ENCODE results near the gene SDCBP2. TPM values are rescaled to one million over a fixed set of nuclear protein-coding genes. Genes with fewer than 3 reads are reported as not detected.

The SDCBP2 gene
- total RNA-seq, 4 donors from 2014 or later = 18.0 to 37.6 (median 34.7) TPM

DNA sequence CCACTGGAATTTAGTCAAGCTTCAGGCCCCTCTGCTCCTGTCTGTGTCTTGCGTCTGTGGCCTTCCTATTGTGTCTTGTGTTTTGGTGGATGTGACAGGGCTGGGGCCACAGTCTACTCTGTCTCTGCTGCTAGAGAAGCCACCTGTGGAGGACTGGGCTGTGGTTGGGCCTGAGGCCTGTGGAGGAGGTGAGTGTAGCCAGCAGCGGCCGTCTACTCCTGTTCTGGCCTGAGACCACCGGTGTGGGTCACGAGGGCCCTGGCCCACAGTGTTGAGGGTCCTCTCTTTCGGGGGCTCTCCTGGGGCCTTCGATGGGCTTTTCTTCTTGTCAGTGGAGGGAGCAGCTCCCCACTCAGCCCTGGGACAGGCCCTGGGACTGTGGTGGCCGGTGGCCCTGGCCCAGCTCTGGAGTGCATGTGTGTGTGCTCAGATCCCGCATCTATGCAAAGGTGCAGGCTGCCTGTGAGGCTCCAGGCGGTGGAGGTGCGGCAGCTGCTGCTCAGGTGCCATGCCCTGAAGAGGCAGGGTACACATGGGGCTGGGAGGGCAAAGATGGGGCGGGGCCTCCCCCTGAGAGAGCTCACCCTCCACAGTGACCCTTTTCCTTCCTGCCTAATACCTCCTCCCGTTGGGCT, 20.8 kb downstream of the SDCBP2 start:
- intact Hi-C loops (cut with DNase I) = no loop called here
- WGBS, 2 donors = 67 to 94% methylated on average over 2 to 9 of the region's 13 CpGs

DNA sequence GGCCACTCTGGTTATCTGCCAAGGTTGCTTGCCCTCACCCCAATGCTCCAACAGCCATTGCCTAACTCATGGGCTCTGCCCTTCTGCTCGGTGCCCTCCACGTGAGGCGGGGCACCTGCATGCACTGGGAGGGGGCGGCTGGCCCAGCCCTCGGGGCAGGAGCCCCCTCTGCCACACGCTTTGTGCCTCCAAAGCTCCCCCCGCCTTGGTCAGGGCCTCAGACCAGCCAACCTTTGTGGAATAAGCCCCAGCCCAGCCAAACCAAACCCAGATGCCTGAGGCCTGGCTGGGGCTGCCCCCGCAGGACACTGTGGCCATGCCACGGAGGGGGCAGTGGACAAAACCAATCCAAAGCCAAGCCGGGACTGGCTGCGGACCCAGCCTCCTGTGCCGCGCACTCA, 21.4 kb downstream of the SDCBP2 start:
- Histone ChIP-seq H3K27me3 (no peaks in the 10 kb centered on the region), H3K36me3 (peaks cover 0 to 5% of the 10 kb centered on the region in 2 donors), H3K4me3 (replicated peaks in 1 of 3) (no peak overlapping the region), H3K9me3 (no peaks in the 10 kb centered on the region), H3K27ac (no peak overlapping the region), H3K4me1 (peaks cover 9 to 16% of the 10 kb centered on the region in 2 donors)
- intact Hi-C loops (cut with DNase I) = no loop called here
- no peak for DNase-seq
- TF ChIP-seq POLR2A (IDR thresholded peaks at IDR 0.05) = no peak
- TF ChIP-seq, protein P1, sequence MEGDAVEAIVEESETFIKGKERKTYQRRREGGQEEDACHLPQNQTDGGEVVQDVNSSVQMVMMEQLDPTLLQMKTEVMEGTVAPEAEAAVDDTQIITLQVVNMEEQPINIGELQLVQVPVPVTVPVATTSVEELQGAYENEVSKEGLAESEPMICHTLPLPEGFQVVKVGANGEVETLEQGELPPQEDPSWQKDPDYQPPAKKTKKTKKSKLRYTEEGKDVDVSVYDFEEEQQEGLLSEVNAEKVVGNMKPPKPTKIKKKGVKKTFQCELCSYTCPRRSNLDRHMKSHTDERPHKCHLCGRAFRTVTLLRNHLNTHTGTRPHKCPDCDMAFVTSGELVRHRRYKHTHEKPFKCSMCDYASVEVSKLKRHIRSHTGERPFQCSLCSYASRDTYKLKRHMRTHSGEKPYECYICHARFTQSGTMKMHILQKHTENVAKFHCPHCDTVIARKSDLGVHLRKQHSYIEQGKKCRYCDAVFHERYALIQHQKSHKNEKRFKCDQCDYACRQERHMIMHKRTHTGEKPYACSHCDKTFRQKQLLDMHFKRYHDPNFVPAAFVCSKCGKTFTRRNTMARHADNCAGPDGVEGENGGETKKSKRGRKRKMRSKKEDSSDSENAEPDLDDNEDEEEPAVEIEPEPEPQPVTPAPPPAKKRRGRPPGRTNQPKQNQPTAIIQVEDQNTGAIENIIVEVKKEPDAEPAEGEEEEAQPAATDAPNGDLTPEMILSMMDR (IDR thresholded peaks at IDR 0.05) = no peak
- WGBS, 2 donors = 89 to 97% methylated on average over 6 to 12 of the region's 13 CpGs

More for the DNA sequence above, 20.8 kb downstream of the SDCBP2 start:
- Histone ChIP-seq H3K9me3 (no peaks in the 10 kb centered on the region), H3K36me3 (peaks cover 0 to 5% of the 10 kb centered on the region in 2 donors), H3K4me3 (replicated peaks in 1 of 3) (no peak overlapping the region), H3K27me3 (no peaks in the 10 kb centered on the region), H3K27ac (no peak overlapping the region), H3K4me1 (peaks cover 4 to 11% of the 10 kb centered on the region in 2 donors)
- no peak for DNase-seq
- TF ChIP-seq POLR2A (IDR thresholded peaks at IDR 0.05) = no peak
- TF ChIP-seq, protein P1 (IDR thresholded peaks at IDR 0.05) = no peak

DNA sequence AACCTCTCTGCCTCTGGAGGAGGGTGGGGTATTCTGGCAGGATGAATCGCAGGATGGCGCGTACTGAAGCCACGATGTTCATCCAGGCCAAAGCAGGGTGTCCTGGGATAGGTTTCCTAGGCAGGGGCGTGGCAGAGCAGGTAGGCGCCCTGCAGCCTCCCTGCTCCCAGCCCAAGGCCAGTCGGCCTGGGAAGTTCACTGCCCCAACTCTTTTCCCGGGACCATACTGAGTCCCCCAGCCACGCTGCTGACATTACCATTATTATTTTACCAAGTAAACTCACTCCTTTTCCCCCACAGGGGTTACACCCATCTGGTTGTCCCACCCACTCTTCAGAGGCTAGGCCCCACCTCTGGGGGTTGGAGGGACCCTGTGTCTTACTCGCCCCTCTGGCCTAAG, 21.8 kb downstream of the SDCBP2 start:
- WGBS, 2 donors = 95 to 97% methylated on average over 7 to 10 of the region's 10 CpGs
- Histone ChIP-seq H3K27me3 (no peaks in the 10 kb centered on the region), H3K36me3 (peaks cover 0 to 5% of the 10 kb centered on the region in 2 donors), H3K27ac (no peak overlapping the region), H3K4me3 (replicated peaks in 1 of 3) (no peak overlapping the region), H3K9me3 (no peaks in the 10 kb centered on the region), H3K4me1 (peaks cover 10 to 17% of the 10 kb centered on the region in 2 donors)
- TF ChIP-seq, protein P1 (IDR thresholded peaks at IDR 0.05) = no peak
- TF ChIP-seq POLR2A (IDR thresholded peaks at IDR 0.05) = no peak
- intact Hi-C loops (cut with DNase I) = no loop called here
- DNase-seq = no peak

DNA sequence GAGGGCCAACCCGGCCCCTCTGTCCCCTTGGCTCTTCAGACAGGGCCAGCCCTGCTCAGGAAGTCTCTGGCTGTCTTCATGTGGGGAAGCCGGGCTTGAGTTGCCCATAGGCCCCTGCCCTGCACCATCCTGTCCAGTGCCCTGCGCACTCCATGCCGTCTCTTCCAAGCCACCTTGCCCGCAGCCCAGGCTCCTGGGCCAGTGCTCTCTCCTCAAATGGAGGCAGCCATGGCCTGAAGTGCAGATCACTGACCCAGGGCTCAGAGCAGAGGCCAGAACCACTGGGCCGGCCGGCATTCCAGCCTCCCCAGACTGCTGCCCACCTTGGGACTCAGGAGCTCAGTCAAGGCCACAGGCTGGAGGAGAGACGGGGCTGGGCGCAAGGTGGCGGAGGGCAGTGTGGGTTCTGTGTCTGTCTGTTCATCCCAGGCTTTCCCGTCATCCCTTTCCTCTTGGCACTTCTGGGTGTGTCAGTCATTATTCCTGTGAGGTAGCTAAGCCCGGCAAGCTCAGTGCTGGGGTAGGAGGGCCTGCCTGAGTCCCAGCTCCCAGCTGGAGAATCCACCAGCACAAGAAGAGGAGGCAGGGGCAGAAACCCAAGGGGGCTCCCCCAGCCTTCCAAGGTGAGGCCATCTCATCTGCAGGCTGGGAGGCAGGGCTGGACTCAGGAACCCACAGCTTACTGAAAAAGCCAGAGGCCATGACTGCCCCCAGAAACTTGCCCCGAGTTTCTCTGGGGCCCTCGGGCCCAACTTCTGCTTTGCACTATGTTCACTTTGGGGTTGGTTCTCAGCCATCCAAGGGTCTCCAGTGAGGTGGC, 22.4 kb downstream of the SDCBP2 start:
- 79 to 88% methylated on average over 10 to 13 of the region's 14 CpGs for WGBS, 2 donors
- Histone ChIP-seq H3K27ac (no peak overlapping the region), H3K9me3 (no peaks in the 10 kb centered on the region), H3K4me3 (replicated peaks in 1 of 3) (no peak overlapping the region), H3K27me3 (no peaks in the 10 kb centered on the region), H3K4me1 (peaks cover 10 to 17% of the 10 kb centered on the region in 2 donors), H3K36me3 (peaks cover 0 to 5% of the 10 kb centered on the region in 2 donors)
- TF ChIP-seq POLR2A (IDR thresholded peaks at IDR 0.05) = no peak
- TF ChIP-seq, protein P1 (IDR thresholded peaks at IDR 0.05) = no peak
- intact Hi-C loops (cut with DNase I) = no loop called here
- DNase-seq = no peak

DNA sequence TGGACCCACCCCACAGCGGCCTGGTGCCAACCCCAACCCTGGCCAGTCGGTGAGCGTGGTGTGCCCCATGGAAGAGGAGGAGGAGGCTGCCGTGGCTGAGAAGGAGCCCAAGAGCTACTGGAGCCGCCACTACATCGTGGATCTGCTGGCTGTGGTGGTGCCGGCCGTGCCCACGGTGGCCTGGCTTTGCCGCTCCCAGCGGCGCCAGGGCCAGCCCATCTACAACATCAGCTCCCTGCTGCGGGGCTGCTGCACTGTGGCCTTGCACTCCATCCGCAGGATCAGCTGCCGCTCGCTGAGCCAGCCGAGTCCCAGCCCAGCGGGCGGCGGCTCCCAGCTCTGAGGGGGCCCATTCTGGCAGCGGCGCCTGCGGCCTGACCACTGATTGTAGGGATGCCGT, 23.2 kb downstream of the SDCBP2 start:
- no peak for DNase-seq
- Histone ChIP-seq H3K27me3 (no peaks in the 10 kb centered on the region), H3K36me3 (peaks cover 0 to 5% of the 10 kb centered on the region in 2 donors), H3K4me3 (replicated peaks in 1 of 3) (no peak overlapping the region), H3K9me3 (no peaks in the 10 kb centered on the region), H3K27ac (no peak overlapping the region), H3K4me1 (peaks cover 10 to 17% of the 10 kb centered on the region in 2 donors)
- no peak for TF ChIP-seq POLR2A (IDR thresholded peaks at IDR 0.05)
- intact Hi-C loops (cut with DNase I) = no loop called here
- WGBS, 2 donors = 92 to 94% methylated on average over 20 to 21 of the region's 24 CpGs
